ENCODE data around the gene HDLBP.

GRCh38 chr2:241289053-241289452 is 26.4 kb downstream of the HDLBP start:
- TF ChIP-seq CTCF (conservative IDR thresholded peaks at IDR 0.05; ENCODE audit: low read length): no peak
- TF ChIP-seq EZH2phosphoT487 (IDR thresholded peaks at IDR 0.05; ENCODE audit: borderline replicate concordance, low read depth, low read length): no peak
